ENCODE measurements around the gene SLC18A2.

GRCh38 chr10:117214401-117214800 is 26.5 kb upstream of the SLC18A2 start:
- TF ChIP-seq CTCF (IDR thresholded peaks at IDR 0.05) (no peak), EP300 (IDR thresholded peaks at IDR 0.05) (no peak), POLR2A (IDR thresholded peaks at IDR 0.05; ENCODE audit: low read depth) (no peak)

Measured in esophagus muscularis mucosa (tissue), 4 donors.